Stimulated activated CD8-positive, alpha-beta memory T cell treated with anti-CD3 and anti-CD28 coated beads, Interleukin-2, amount 100 ng/mL, for 48 hours (primary cell): ENCODE data around the gene RFPL4A.
"Not testable (repeated sequence)": the region's sequence is repeated elsewhere in the genome, so short reads cannot be mapped to it uniquely, and the experiment has no call there.

Experiments used
- DNase-seq, 2 donors: peaks; one replicate each; pipeline ENCODE4 v3.0.0-alpha.2; 2020; ENCODE audit warnings: low read depth in 2 of 2

The RFPL4A gene

DNA sequence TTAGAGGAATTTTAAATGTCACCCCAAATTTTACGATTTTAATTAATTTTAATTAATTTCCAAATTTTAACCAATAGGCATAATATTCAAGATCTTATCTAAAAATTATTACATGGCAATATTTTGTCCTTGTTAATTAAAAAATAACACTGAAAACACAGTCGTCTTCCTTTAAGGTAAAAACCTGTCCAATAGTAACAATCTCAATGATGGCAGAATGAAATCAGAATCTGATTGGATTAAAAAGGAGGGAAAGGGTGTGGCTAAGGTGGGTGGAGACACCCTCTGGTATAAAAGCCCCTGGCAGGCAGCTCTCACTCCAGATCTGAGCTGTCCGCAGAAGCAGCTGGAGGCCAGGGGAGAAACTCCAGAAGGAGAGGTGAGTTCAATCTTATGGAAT is at the start of gene RFPL4A:
TSS of gene RFPL4A (plus strand) at position 301 of the 400 bp plus-strand sequence. CDS start 2,704 bp downstream, outside the sequence.
- DNase-seq: not testable (repeated sequence)

DNA sequence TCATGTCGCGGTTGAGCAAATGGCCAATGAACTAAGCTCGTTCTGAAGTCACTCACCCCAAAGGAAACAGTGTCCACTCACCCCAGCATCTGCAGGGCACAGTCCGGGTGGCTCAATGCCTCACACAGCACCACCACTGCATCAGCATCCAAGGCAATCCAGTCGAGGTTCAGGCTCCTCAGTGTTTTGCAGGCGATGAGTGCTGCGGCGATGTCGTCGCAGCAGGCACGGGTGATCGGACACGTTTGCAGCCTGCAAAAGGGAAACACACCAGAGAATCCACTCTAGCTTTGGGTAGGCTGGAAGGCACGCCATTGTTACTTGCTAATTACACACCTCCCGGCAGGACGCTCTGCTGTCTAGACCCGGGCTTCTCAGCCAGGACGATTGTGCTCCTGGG is 47.2 kb upstream of the RFPL4A start:
- no peak for DNase-seq

DNA sequence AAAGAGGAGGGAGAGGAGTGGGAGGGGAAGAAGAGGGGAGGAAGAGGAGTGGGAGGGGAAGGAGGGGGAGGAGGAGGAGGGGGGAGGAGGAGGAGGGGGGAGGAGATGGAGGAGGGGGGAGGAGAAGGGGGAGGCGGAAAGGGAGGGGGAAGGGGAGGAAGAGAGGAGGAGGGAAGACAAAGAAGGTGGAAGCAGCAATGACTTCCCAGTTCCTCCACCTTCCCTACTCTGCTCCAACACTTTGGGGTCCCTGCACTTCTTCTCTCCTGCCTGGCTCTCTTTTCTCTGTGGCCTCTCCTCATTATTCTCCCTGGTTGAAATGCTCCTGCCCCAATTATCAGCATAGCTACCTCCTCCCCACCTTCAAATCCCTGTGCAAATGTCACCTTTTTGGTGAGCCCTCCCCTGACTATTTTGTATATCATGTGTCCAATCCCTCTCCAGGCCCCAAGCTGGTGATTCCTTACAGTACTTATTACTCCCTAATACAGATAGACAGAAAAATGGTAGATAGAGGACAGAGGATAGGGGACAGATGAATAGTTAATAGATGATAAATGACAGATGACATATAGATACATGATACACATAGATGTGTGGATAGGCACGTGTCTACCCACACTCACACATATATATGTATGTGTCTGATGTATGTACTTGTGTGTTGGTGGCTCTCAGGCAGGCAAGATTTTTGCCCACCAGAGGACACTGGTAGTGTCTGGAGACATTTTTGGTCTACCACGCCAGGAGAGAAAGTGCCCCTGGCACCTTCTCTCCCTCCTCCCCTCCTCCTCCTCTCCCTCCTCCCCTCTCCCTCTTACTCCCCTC is 45.9 kb upstream of the RFPL4A start:
- no peak for DNase-seq

- DNase-seq: no peak
Measured at GRCh38 chr19:55716531-55716930, 42.4 kb upstream of the RFPL4A start.

GRCh38 chr19:55717251-55717650 is 41.6 kb upstream of the RFPL4A start:
- no peak for DNase-seq

- not testable (repeated sequence) for DNase-seq
Measured at GRCh38 chr19:55717879-55718711, 40.8 kb upstream of the RFPL4A start.

GRCh38 chr19:55720214-55720746 is 38.6 kb upstream of the RFPL4A start:
- DNase-seq: no peak

- DNase-seq: no peak
Measured at GRCh38 chr19:55720801-55721200, 38.1 kb upstream of the RFPL4A start.

GRCh38 chr19:55723491-55723890 is 35.4 kb upstream of the RFPL4A start:
- DNase-seq: no peak

DNA sequence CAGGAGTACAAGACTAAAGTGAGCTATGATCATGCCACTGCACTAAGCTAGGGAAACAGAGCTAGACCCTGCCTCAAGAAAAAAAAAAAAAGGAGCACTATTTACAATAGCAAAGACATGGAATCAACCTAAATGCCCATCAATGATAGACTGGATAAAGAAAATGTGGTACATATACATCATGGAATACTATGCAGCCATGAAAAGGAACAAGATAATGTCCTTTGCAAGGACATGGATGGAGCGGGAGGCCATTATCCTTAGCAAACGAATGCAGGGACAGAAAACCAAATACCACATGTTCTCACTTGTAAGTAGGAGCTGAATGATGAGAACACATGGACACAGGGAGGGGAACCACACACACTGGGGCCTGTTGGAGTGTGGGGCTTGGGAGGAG is 28.5 kb upstream of the RFPL4A start:
- not testable (repeated sequence) for DNase-seq

GRCh38 chr19:55738302-55738701 is 20.6 kb upstream of the RFPL4A start, which contains the start of gene NLRP9:
TSS of gene NLRP9 (minus strand) at chr19:55738402. CDS start at chr19:55738374, 28 bp downstream.
- DNase-seq: no peak

DNA sequence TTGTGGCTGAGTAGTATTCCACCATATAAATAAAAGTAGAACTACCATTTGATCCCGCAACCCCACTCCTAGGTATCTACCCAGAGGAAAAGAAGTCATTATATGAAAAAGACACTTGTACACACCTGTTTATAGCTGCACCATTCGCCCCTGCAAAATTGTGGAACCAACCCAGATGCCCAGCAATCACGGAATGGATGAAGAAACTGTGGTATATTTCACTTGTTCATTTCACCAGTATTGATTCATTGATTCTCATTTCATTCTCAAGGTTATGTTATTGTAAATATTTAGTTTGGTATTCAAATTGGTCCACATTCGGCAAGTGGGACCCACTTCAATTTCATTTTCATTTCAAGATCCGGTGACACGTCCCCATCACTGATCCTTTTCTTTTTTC is 8.2 kb upstream of the RFPL4A start:
- no peak for DNase-seq

GRCh38 chr19:55753401-55753800 is 5.5 kb upstream of the RFPL4A start:
- DNase-seq: no peak

DNA sequence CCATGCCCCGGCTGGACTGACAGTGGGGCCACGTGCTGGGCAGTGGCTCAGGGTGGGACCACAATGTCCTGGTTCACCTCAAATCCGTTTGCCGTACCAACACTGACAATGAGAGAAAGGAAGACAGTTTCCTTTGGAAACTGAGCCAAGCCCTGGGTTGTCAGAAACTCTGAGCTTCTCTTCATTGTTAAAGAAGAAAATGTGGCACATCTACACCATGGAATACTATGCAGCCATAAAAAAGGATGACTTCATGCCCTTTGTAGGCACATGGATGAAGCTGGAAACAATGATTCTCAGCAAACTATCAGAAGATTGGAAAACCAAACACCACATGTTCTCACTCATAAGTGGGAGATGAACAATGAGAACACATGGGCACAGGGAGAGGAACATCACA is 2.1 kb upstream of the RFPL4A start:
- DNase-seq: not testable (repeated sequence)

GRCh38 chr19:55766466-55766865 is 7.6 kb downstream of the RFPL4A start:
- no peak for DNase-seq

- not testable (repeated sequence) for DNase-seq
Measured at GRCh38 chr19:55768818-55769217, 9.9 kb downstream of the RFPL4A start, which contains the start of gene RFPL4AL1. TSS of gene RFPL4AL1 (plus strand) at chr19:55769118. CDS start at chr19:55771805, 2,687 bp downstream.

DNA sequence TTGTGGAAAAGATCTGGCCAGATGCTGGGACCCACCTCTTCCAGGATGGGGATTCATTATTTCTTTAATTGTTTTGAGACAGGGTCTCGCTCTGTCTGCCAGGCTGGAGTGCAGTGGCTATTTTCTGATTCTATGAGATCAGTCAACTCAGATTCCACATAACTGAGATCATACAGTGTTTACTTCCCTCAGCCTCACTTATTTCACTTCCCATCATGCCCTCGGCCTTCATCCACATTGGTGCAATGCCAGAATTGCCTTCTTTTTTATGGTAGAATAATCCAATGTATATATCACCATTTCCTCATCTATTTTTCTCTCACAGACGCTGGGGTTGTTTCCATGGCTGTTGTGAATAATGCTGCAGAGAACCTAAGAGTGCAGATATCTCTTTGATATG is 10.7 kb downstream of the RFPL4A start:
- DNase-seq: not testable (repeated sequence)

DNA sequence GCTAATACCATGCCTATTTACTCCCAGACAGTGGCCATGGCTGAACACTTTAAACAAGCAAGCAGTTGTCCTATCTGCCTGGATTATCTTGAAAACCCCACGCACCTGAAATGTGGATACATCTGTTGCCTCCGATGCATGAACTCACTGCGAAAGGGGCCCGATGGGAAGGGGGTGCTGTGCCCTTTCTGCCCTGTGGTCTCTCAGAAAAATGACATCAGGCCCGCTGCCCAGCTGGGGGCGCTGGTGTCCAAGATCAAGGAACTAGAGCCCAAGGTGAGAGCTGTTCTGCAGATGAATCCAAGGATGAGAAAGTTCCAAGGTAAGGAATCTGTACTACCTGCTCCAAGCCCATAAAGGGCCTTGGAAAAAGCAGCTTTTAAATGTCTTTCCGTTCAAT is 18.6 kb downstream of the RFPL4A start:
- DNase-seq: no peak

- no peak for DNase-seq
Measured at GRCh38 chr19:55778331-55778730, 19.4 kb downstream of the RFPL4A start.

DNA sequence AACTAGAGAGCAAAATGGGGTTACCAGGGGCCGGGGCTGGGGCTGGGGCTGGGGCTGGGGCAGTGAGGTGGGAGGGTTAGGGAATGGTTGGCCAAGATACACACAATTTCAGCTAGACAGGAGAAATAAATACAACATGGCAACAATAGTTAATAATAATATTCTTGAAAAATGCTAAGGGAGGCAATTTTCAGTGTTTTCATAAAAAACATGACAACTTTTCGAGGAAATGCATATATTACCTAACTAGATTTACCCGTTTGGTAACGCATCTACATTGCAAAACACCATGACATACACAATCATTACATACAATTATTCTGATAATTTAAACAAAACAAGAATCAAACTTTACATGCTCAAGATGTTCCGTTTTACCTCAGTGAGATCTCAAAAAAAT is 22.2 kb downstream of the RFPL4A start:
- no peak for DNase-seq

DNA sequence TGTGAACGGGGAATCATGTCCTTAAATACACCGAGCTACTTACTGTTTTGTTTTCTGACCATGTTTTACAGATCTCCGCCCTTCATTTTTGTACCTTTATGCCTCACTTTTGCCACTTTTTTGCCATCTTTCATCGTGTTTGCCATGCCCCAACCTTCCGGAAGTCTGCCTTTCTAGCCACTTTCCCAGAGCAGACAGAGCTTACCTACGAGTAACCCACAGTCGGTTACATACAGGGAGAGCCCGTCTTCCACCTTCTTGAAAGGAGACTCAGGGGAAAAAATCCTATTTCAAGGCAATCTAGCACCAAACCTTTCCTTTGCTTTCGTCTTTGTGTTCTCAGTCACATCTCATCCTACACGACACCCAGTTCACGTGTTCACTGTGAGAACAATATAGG is 36.1 kb downstream of the RFPL4A start:
- DNase-seq: no peak

DNA sequence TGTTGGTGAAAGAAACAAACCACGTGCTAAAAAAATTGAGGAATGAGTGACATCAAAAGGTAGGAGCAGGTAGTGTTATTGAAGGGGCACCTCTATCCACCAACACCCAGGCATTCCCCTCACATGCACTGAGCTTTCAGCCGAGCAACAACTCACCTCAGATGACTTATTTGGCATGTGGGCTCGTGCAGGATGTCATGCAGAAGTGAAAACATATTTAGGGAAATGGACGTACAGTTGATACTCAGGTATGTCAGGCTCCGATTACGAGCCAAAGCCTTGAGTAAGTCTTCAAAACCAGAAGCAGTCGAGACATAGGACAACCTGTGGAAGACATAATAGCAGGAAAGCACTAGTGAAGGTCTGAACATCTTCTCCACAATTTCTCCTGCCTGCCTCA is 42.5 kb downstream of the RFPL4A start:
- DNase-seq: no peak
